Stomach (tissue), 9 donors: ENCODE data around the gene LDB2. TPM values are rescaled to one million over a fixed set of nuclear protein-coding genes. Genes with fewer than 3 reads are reported as not detected.

Experiments used
- DNase-seq, 2 donors: peaks; one replicate each; pipeline versions ENCODE4 v3.0.0 to v3.0.0-alpha.2; 2013 to 2019
- H3K27ac ChIP-seq, 5 donors: fragments of 200-600 bp in 4 of 5; sonication (generic) in 4 of 5; one replicate each; pipeline ENCODE4 v1.5.1; 2013 to 2019; ENCODE audit warnings: mild to moderate bottlenecking in 1 of 5, moderate library complexity in 1 of 5
- H3K27me3 ChIP-seq, 3 donors: fragments of 200-600 bp; sonication (generic); one replicate each; pipeline ENCODE4 v1.5.1; 2017 to 2019; ENCODE audit warnings: mixed run types in 1 of 3
- H3K36me3 ChIP-seq, 4 donors: fragments of 200-600 bp; sonication (generic); 1 replicate in 3 of 4; 2 replicates in 1 of 4; pipeline ENCODE4 v1.5.1; 2016 to 2019
- H3K4me1 ChIP-seq, 4 donors: fragments of 200-600 bp; sonication (generic); one replicate each; pipeline ENCODE4 v1.5.1; 2016 to 2019
- H3K4me3 ChIP-seq, 4 donors: fragments of 200-600 bp; sonication (generic) in 3 of 4; one replicate each; pipeline ENCODE4 v1.5.1; 2016 to 2019; ENCODE audit warnings: mild to moderate bottlenecking in 1 of 4
- H3K9me3 ChIP-seq, 4 donors: fragments of 200-600 bp; sonication (generic); one replicate each; pipeline ENCODE4 v1.5.1; 2016 to 2019
- CTCF ChIP-seq, 7 experiments: fragments of 450-650 bp in 4 of 7; fragments of 200-600 bp in 3 of 7; sonication (generic) in 3 of 7; IDR thresholded peaks; one replicate each; pipeline ENCODE4 v1.5.1; 2016 to 2019; ENCODE audit warnings: antibody characterized with exemption in 7 of 7, control low read depth in 2 of 7, mild to moderate bottlenecking in 1 of 7
- EP300 ChIP-seq: sonication (generic); formaldehyde crosslinking; IDR thresholded peaks from one replicate; pipeline ENCODE4 v1.6.1; 2017; ENCODE audit warnings: antibody characterized with exemption
- POLR2A ChIP-seq, 4 donors: fragments of 450-650 bp; IDR thresholded peaks; one replicate each; pipeline ENCODE4 v1.6.1; 2016; ENCODE audit warnings: antibody characterized with exemption in 4 of 4, control low read depth in 2 of 4, mild to moderate bottlenecking in 1 of 4, moderate library complexity in 1 of 4
- POLR2AphosphoS5 ChIP-seq, 3 donors: sonication (generic); formaldehyde crosslinking; IDR thresholded peaks; one replicate each; pipeline ENCODE4 v1.6.1; 2016; ENCODE audit warnings: antibody characterized with exemption in 3 of 3
- WGBS, 5 donors: extraction: QIAGEN DNeasy Blood & Tissue Kit in 3 of 5; methylation state at CpG; one replicate each; pipeline versions ENCODE4 v1.1.5 to v1.1.7; 2013 to 2018; 5-methylcytosine and 5-hydroxymethylcytosine counted together
- intact Hi-C: fragments of 100-400 bp; cut with DNase I; formaldehyde crosslinking; loops from one replicate; pipeline ENCODE4 v1.15.1; 2023; ENCODE audit warnings: low total_unique reads
- polyA plus RNA-seq, 3 donors: library from polyadenylated mRNA; stranded (reverse); fragments of 200-250 nt; gene quantifications; one replicate each; pipeline ENCODE4 v1.2.3, GENCODE V29; 2013
- total RNA-seq, 5 donors: library from RNA; depleted of rRNA; stranded (reverse); fragments of >200 nt; gene quantifications; one replicate each; pipeline versions ENCODE4 v1.1.0 to v1.2.3, GENCODE V29; 2014 to 2016
- donor health status: healthy with polysubstance abuse.
- donor health status: Bipolar disorder and iron deficiency.
- donor health status: healthy.

The LDB2 gene
- total and polyA plus RNA-seq, 8 donors, result 6.2 to 63.3 (median 12.8) TPM

GRCh38 chr4:16846540-16847117 lies 51.8 kb downstream of the LDB2 start:
- 90 to 95% (median 93%) methylated on average over 2 of the region's 2 CpGs for WGBS, 5 donors
- intact Hi-C loops, result no loop called here
- no peak for DNase-seq
- H3K27ac ChIP-seq, result no peak overlapping the region
- TF ChIP-seq CTCF (IDR thresholded peaks at IDR 0.05) (no peak), EP300 (no peak), POLR2A (IDR thresholded peaks at IDR 0.05) (no peak), POLR2AphosphoS5 (IDR thresholded peaks at IDR 0.05) (no peak)
- H3K9me3 ChIP-seq, result no peaks in the 10 kb centered on the region
- no peaks in the 10 kb centered on the region for H3K36me3 ChIP-seq
- no peaks in the 10 kb centered on the region for H3K27me3 ChIP-seq
- H3K4me1 ChIP-seq, result peaks cover 0 to 20% (median 11%) of the 10 kb centered on the region in 4 donors
- no peak overlapping the region for H3K4me3 ChIP-seq

- H3K9me3 ChIP-seq, result no peaks in the 10 kb centered on the region
- H3K4me1 ChIP-seq, result peaks cover 0 to 20% (median 11%) of the 10 kb centered on the region in 4 donors
- H3K27ac ChIP-seq, result peak overlapping the region in 3 of 5 donors; percentile 6 to 48 (median 35)
- peak in 1 of 2 donors; percentile 77 for DNase-seq
- intact Hi-C loops, result no loop called here
- no peaks in the 10 kb centered on the region for H3K36me3 ChIP-seq
- H3K27me3 ChIP-seq, result no peaks in the 10 kb centered on the region
- H3K4me3 ChIP-seq, result no peak overlapping the region
- TF ChIP-seq EP300 (no peak), CTCF (IDR thresholded peaks at IDR 0.05) (no peak), POLR2AphosphoS5 (IDR thresholded peaks at IDR 0.05) (no peak), POLR2A (IDR thresholded peaks at IDR 0.05) (no peak)
- WGBS, 5 donors, result 29 to 53% (median 36%) methylated on average over 6 of the region's 6 CpGs
Observed at GRCh38 chr4:16844816-16845586, 53.4 kb downstream of the LDB2 start.

- 83 to 89% (median 87%) methylated on average over 6 of the region's 6 CpGs for WGBS, 5 donors
- peak in 1 of 2 donors; percentile 65 for DNase-seq
- no peak overlapping the region for H3K4me3 ChIP-seq
- H3K9me3 ChIP-seq, result no peaks in the 10 kb centered on the region
- peak overlapping the region in 2 of 5 donors; percentile 6 to 48 for H3K27ac ChIP-seq
- intact Hi-C loops, result no loop called here
- TF ChIP-seq POLR2AphosphoS5 (IDR thresholded peaks at IDR 0.05) (peak in 1 of 3 donors; percentile 5), POLR2A (IDR thresholded peaks at IDR 0.05) (no peak)
- H3K36me3 ChIP-seq, result no peaks in the 10 kb centered on the region
- no peaks in the 10 kb centered on the region for H3K27me3 ChIP-seq
- peaks cover 0 to 20% (median 11%) of the 10 kb centered on the region in 4 donors for H3K4me1 ChIP-seq
Observed at GRCh38 chr4:16843831-16844508, 54.5 kb downstream of the LDB2 start.

- H3K27ac ChIP-seq, result no peak overlapping the region
- intact Hi-C loops, result no loop called here
- no peak overlapping the region for H3K4me3 ChIP-seq
- H3K9me3 ChIP-seq, result no peaks in the 10 kb centered on the region
- WGBS, 5 donors, result 46 to 64% (median 61%) methylated on average over 4 of the region's 4 CpGs
- no peaks in the 10 kb centered on the region for H3K36me3 ChIP-seq
- TF ChIP-seq POLR2A (IDR thresholded peaks at IDR 0.05) (no peak), POLR2AphosphoS5 (IDR thresholded peaks at IDR 0.05) (no peak), EP300 (no peak), CTCF (IDR thresholded peaks at IDR 0.05) (no peak)
- DNase-seq, result no peak
- H3K27me3 ChIP-seq, result no peaks in the 10 kb centered on the region
- peaks cover 0 to 9% (median 4%) of the 10 kb centered on the region in 4 donors for H3K4me1 ChIP-seq
Observed at GRCh38 chr4:16838226-16838875, 60.1 kb downstream of the LDB2 start.
